Neural progenitor cell (in vitro differentiated cells): ENCODE data around the gene LGALS4.

Experiments
- CTCF ChIP-seq: fragments of 200-600 bp; sonication (generic); IDR thresholded peaks from 2 replicates; pipeline ENCODE4 v1.5.1; 2017; ENCODE audit warnings: antibody characterized with exemption, mild to moderate bottlenecking
- EZH2phosphoT487 ChIP-seq: fragments of 200-600 bp; sonication (generic); IDR thresholded peaks from 2 replicates; pipeline ENCODE4 v1.6.1; 2017; ENCODE audit warnings: antibody characterized with exemption

GRCh38 chr19:38838208-38838985 lies 25.7 kb upstream of the LGALS4 start:
- TF ChIP-seq CTCF: no peak
- TF ChIP-seq EZH2phosphoT487: no peak
